ENCODE results near the gene LRRC75A. TPM values are rescaled to one million over a fixed set of nuclear protein-coding genes. Genes with fewer than 3 reads are reported as not detected.

Gene LRRC75A
- total RNA-seq, 1 donor from 2014 or later: 2.9 TPM

DNA sequence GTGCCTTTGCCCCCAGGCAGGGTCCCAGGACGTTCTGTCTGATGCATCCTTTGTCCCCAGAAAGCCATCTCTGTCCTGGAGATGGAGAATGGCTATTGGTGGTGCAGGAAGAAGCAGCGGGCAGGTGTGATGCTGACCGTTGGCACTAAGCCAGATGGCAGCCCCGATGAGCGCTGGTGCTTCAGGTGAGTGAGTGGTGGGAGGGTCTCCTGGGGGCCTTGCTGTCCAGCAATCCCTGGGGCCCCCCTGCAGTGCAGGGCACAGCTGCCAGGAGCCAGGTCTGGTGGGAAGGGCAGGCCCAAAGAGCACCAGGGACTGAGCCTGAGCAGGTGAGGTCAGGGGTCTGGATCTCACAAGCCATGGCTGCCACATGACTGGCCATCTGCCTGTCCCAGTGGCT lies 58.5 kb downstream of the LRRC75A start:
- TF ChIP-seq, protein P1, sequence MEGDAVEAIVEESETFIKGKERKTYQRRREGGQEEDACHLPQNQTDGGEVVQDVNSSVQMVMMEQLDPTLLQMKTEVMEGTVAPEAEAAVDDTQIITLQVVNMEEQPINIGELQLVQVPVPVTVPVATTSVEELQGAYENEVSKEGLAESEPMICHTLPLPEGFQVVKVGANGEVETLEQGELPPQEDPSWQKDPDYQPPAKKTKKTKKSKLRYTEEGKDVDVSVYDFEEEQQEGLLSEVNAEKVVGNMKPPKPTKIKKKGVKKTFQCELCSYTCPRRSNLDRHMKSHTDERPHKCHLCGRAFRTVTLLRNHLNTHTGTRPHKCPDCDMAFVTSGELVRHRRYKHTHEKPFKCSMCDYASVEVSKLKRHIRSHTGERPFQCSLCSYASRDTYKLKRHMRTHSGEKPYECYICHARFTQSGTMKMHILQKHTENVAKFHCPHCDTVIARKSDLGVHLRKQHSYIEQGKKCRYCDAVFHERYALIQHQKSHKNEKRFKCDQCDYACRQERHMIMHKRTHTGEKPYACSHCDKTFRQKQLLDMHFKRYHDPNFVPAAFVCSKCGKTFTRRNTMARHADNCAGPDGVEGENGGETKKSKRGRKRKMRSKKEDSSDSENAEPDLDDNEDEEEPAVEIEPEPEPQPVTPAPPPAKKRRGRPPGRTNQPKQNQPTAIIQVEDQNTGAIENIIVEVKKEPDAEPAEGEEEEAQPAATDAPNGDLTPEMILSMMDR (conservative IDR thresholded peaks at IDR 0.05): no peak
- Mint-ChIP-seq H3K36me3 (no peaks in the 10 kb centered on the region), H3K27me3 (no peaks in the 10 kb centered on the region), H3K9me3 (no peaks in the 10 kb centered on the region), H3K4me3 (no peak overlapping the region), H3K4me1 (ENCODE audit: unreplicated experiment) (peaks cover 13% of the 10 kb centered on the region), H3K27ac (no peak overlapping the region)
- DNase-seq (ENCODE audit: extremely low spot score, unreplicated experiment): no peak

DNA sequence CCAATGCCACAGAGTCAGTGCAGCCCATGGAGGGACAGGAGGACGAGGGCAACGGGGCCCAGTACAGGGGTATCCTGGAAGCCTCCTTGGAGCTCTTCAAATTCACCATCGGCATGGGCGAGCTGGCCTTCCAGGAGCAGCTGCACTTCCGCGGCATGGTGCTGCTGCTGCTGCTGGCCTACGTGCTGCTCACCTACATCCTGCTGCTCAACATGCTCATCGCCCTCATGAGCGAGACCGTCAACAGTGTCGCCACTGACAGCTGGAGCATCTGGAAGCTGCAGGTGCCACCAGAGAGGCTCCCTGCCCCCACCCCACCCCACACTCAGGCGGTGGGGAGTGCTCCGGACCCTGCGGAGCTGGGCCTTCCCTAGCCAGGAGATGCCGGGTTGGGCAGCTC lies 60.0 kb downstream of the LRRC75A start:
- no peaks in the 10 kb centered on the region for H3K36me3 Mint-ChIP-seq
- H3K27me3 Mint-ChIP-seq: no peaks in the 10 kb centered on the region
- no peak for DNase-seq (ENCODE audit: extremely low spot score, unreplicated experiment)
- TF ChIP-seq, protein P1 (conservative IDR thresholded peaks at IDR 0.05): no peak
- no peaks in the 10 kb centered on the region for H3K9me3 Mint-ChIP-seq
- no peak overlapping the region for H3K4me3 Mint-ChIP-seq
- H3K4me1 Mint-ChIP-seq (ENCODE audit: unreplicated experiment): peaks cover 7% of the 10 kb centered on the region
- no peak overlapping the region for H3K27ac Mint-ChIP-seq

DNA sequence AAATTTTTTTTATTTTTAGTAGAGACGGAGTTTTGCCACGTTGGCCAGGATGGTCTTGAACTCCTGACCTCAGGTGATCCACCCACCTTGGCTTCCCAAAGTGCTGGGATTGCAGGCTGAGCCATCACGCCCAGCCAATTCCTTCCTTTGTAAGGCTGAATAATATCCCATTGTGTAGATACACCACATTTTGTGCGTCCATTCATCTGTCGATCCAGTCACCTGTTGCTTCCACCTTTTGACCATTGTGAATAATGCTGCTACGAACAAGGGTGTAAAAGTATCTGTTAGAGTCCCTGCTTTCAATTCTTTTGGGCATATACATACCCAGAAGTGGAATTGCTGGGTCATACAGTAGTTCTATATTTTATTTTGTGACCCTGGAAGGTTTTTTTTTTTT lies 61.3 kb downstream of the LRRC75A start:
- Mint-ChIP-seq H3K27me3 (no peaks in the 10 kb centered on the region), H3K4me1 (ENCODE audit: unreplicated experiment) (peaks cover 7% of the 10 kb centered on the region), H3K27ac (no peak overlapping the region), H3K4me3 (no peak overlapping the region), H3K9me3 (no peaks in the 10 kb centered on the region), H3K36me3 (no peaks in the 10 kb centered on the region)
- TF ChIP-seq, protein P1 (conservative IDR thresholded peaks at IDR 0.05): no peak
- no peak for DNase-seq (ENCODE audit: extremely low spot score, unreplicated experiment)

DNA sequence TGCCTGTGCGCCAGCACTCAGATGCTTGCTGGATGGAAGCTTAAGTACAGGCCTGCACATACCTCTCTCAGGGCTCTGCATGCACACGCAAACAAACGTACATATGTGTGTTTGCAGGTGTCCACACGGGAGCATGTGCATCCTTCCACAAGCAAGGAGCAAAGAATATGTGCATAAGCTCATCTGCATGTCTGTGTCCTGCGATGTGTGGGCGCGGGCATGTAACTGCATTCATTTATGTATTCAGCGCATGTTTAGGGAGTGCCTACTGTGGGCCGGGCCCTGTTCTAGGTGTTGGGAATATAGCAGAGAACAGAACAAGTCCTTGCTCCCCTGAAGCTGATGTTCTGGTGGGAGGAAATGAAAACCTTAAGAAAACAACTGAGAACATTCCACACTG lies 62.9 kb downstream of the LRRC75A start:
- no peaks in the 10 kb centered on the region for H3K27me3 Mint-ChIP-seq
- H3K4me3 Mint-ChIP-seq: no peak overlapping the region
- TF ChIP-seq, protein P1 (conservative IDR thresholded peaks at IDR 0.05): no peak
- no peaks in the 10 kb centered on the region for H3K36me3 Mint-ChIP-seq
- no peaks in the 10 kb centered on the region for H3K9me3 Mint-ChIP-seq
- no peak for DNase-seq (ENCODE audit: extremely low spot score, unreplicated experiment)
- no peak overlapping the region for H3K27ac Mint-ChIP-seq
- H3K4me1 Mint-ChIP-seq (ENCODE audit: unreplicated experiment): peaks cover 13% of the 10 kb centered on the region

DNA sequence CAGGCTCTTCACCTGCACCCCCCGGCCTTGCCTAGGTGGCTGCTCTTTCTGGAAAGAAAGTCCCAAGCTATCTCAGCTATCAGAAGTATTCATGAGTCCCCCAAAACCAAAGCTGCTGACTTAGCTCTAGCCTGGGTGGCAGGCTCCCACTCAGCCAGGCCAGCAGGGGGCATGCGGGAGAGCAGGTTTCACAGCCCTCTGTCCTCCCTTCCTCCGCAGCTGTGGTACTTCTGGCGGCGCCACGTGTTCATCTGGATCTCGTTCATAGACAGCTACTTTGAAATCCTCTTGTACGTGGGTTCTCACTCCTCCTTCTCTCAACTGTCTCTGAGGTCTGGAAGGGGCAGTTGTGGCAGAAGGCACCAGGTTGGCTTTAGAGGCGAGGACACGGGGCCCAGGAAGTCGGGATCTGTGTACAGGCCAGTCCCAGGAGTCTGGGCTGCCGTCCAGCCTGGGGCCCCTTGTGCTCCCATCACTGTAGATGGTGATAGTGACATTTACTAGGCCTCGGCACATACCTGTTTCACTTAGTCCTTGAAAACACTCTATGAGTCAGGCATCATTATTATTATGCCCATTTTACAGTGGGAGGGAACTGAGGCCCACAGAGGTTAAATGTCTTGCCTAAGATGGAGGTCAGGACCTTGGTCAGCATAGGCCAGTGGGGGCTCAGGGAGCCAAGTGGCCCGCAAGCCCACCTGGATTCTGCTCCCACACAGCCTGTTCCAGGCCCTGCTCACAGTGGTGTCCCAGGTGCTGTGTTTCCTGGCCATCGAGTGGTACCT lies 63.7 kb downstream of the LRRC75A start:
- Mint-ChIP-seq H3K27me3 (no peaks in the 10 kb centered on the region), H3K27ac (no peak overlapping the region), H3K9me3 (no peaks in the 10 kb centered on the region), H3K4me3 (no peak overlapping the region), H3K4me1 (ENCODE audit: unreplicated experiment) (peaks cover 13% of the 10 kb centered on the region), H3K36me3 (no peaks in the 10 kb centered on the region)
- TF ChIP-seq, protein P1 (conservative IDR thresholded peaks at IDR 0.05): peak; percentile 77
- DNase-seq (ENCODE audit: extremely low spot score, unreplicated experiment): no peak

All from type B pancreatic cell (in vitro differentiated cells).